Liver (tissue), 9 donors: Measurements from ENCODE around the gene CLIP4. TPM values are rescaled to one million over a fixed set of nuclear protein-coding genes. Genes with fewer than 3 reads are reported as not detected.

Experiments used
- DNase-seq: peaks from one replicate; pipeline ENCODE4 v3.0.0-alpha.2; 2017; ENCODE audit warnings: low spot score
- H3K27ac ChIP-seq, 2 donors: one replicate each; pipeline ENCODE4 v1.7.0; 2013; ENCODE audit warnings: inconsistent platforms in 2 of 2, low read length in 2 of 2, control low read depth in 1 of 2, low read depth in 1 of 2, mild to moderate bottlenecking in 1 of 2
- H3K27me3 ChIP-seq, 4 donors: one replicate each; pipeline versions ENCODE4 v1.6.1 to v1.7.0; 2013; ENCODE audit warnings: low read length in 3 of 4, inconsistent platforms in 1 of 4, mild to moderate bottlenecking in 1 of 4, moderate library complexity in 1 of 4; ENCODE audit not compliant: control insufficient read depth in 4 of 4, insufficient read depth in 4 of 4
- H3K36me3 ChIP-seq, 4 donors: one replicate each; pipeline versions ENCODE4 v1.6.1 to v1.7.0; 2013; ENCODE audit warnings: low read length in 3 of 4, mild to moderate bottlenecking in 3 of 4, low read depth in 1 of 4, moderate library complexity in 1 of 4; ENCODE audit not compliant: control insufficient read depth in 4 of 4, insufficient read depth in 3 of 4
- H3K4me1 ChIP-seq, 4 donors: one replicate each; pipeline versions ENCODE4 v1.6.1 to v1.7.0; 2013; ENCODE audit warnings: low read length in 3 of 4, mild to moderate bottlenecking in 3 of 4, moderate library complexity in 1 of 4; ENCODE audit not compliant: control insufficient read depth in 4 of 4, insufficient read depth in 4 of 4
- H3K4me3 ChIP-seq, 3 donors: one replicate each; pipeline versions ENCODE4 v1.6.1 to v1.7.0; 2013; ENCODE audit warnings: low read length in 3 of 3, control low read depth in 1 of 3, low read depth in 1 of 3, mild to moderate bottlenecking in 1 of 3
- H3K9ac ChIP-seq, 2 donors: one replicate each; pipeline ENCODE4 v1.7.0; 2013; ENCODE audit warnings: low read length in 2 of 2, mild to moderate bottlenecking in 2 of 2, moderate library complexity in 2 of 2, control low read depth in 1 of 2, low read depth in 1 of 2
- H3K9me3 ChIP-seq, 4 donors: one replicate each; pipeline versions ENCODE4 v1.6.1 to v1.7.0; 2013; ENCODE audit warnings: low read length in 3 of 4; ENCODE audit not compliant: control insufficient read depth in 4 of 4
- CTCF ChIP-seq: fragments of 150-350 bp; IDR thresholded peaks from 2 replicates; pipeline ENCODE4 v1.5.1; 2017; ENCODE audit warnings: improper control_type of control experiment, low read depth, low read length; ENCODE audit not compliant: missing input control
- FOXA2 ChIP-seq: IDR thresholded peaks from 2 replicates; pipeline ENCODE4 v1.6.1; 2016; ENCODE audit warnings: antibody characterized with exemption
- GABPA ChIP-seq, 2 donors: IDR thresholded peaks in 1 of 2; conservative IDR thresholded peaks in 1 of 2; 2 replicates each; pipeline ENCODE4 v1.6.1; 2016; ENCODE audit warnings: antibody characterized with exemption in 2 of 2, mild to moderate bottlenecking in 1 of 2, moderate library complexity in 1 of 2
- HNF4A ChIP-seq, 2 donors: conservative IDR thresholded peaks; 2 replicates each; pipeline ENCODE4 v1.6.1; 2016; ENCODE audit warnings: antibody characterized with exemption in 2 of 2, mild to moderate bottlenecking in 2 of 2
- HNF4G ChIP-seq: IDR thresholded peaks from 2 replicates; pipeline ENCODE4 v1.6.1; 2016; ENCODE audit warnings: antibody characterized with exemption
- JUND ChIP-seq, 2 donors: IDR thresholded peaks; 2 replicates each; pipeline ENCODE4 v1.6.1; 2016; ENCODE audit warnings: antibody characterized with exemption in 2 of 2
- MAX ChIP-seq: IDR thresholded peaks from 2 replicates; pipeline ENCODE4 v1.6.1; 2016; ENCODE audit warnings: antibody characterized with exemption
- REST ChIP-seq: IDR thresholded peaks from 2 replicates; pipeline ENCODE4 v1.6.1; 2016; ENCODE audit warnings: antibody characterized with exemption, mild to moderate bottlenecking
- RXRA ChIP-seq, 2 donors: IDR thresholded peaks; 2 replicates each; pipeline ENCODE4 v1.6.1; 2017 to 2018; ENCODE audit warnings: antibody characterized with exemption in 2 of 2, mild to moderate bottlenecking in 1 of 2
- SP1 ChIP-seq: IDR thresholded peaks from 2 replicates; pipeline ENCODE4 v1.6.1; 2018; ENCODE audit warnings: antibody characterized with exemption, mild to moderate bottlenecking
- YY1 ChIP-seq: IDR thresholded peaks from 2 replicates; pipeline ENCODE4 v1.6.1; 2016; ENCODE audit warnings: antibody characterized with exemption, mild to moderate bottlenecking
- ZBTB33 ChIP-seq: IDR thresholded peaks from 2 replicates; pipeline ENCODE4 v1.6.1; 2016; ENCODE audit warnings: antibody characterized with exemption
- WGBS: extraction: QIAGEN DNeasy Blood & Tissue Kit; methylation state at CpG from one replicate; pipeline ENCODE4 v1.1.7; 2013; 5-methylcytosine and 5-hydroxymethylcytosine counted together
- polyA plus RNA-seq, 2 donors: library from polyadenylated mRNA; stranded (reverse) in 1 of 2; unstranded in 1 of 2; fragments of 200-250 nt in 1 of 2; fragments of >200 nt in 1 of 2; fragmentation: Nextera tagmentation in 1 of 2; extraction: Ambion mirVana in 1 of 2; gene quantifications; one replicate each; pipeline versions ENCODE4 v1.2.1 to v1.2.3, GENCODE V29; 2013 to 2015
- total RNA-seq, 2 donors: library from RNA; depleted of rRNA; stranded (reverse); fragments of >200 nt; gene quantifications; one replicate each; pipeline ENCODE4 v1.2.3, GENCODE V29; 2014
- donor health status: healthy.
- donor health status: healthy.
- donor health status: healthy.
- donor health status: healthy.
- donor health status: healthy.

Gene CLIP4
- total and polyA plus RNA-seq, 4 donors = 1.3 to 6.7 (median 3.2) TPM

GRCh38 chr2:29112379-29112778, 2.8 kb upstream of the CLIP4 start (continued):
- no peak for TF ChIP-seq REST

GRCh38 chr2:29113027-29113686, 2.1 kb upstream of the CLIP4 start:
- no peak overlapping the region for H3K4me3 ChIP-seq
- DNase-seq = no peak
- no peak overlapping the region for H3K27ac ChIP-seq
- peaks cover 0 to 10% (median 1%) of the 10 kb centered on the region in 4 donors for H3K27me3 ChIP-seq
- H3K9me3 ChIP-seq = no peaks in the 10 kb centered on the region
- H3K36me3 ChIP-seq = no peaks in the 10 kb centered on the region
- no peak overlapping the region for H3K9ac ChIP-seq
- 92% methylated on average over 5 of the region's 5 CpGs for WGBS
- TF ChIP-seq HNF4A (conservative IDR thresholded peaks at IDR 0.05) = no peak
- no peak for TF ChIP-seq GABPA (IDR thresholded peaks at IDR 0.05 in 1 of 2, conservative IDR thresholded peaks at IDR 0.05 in 1 of 2)
- no peak for TF ChIP-seq HNF4G
- no peak for TF ChIP-seq ZBTB33
- TF ChIP-seq CTCF = no peak
- no peak for TF ChIP-seq YY1
- TF ChIP-seq REST = no peak
- TF ChIP-seq RXRA (IDR thresholded peaks at IDR 0.05) = no peak
- no peak for TF ChIP-seq JUND (IDR thresholded peaks at IDR 0.05)
- no peak for TF ChIP-seq MAX
- TF ChIP-seq SP1 = no peak
- TF ChIP-seq FOXA2 = no peak
- H3K4me1 ChIP-seq = peaks cover 0 to 10% (median 6%) of the 10 kb centered on the region in 4 donors
